GM03348 (cell line): Measurements from ENCODE around the gene LRMDA.

Experiments
- DNase-seq: peaks from one replicate; pipeline ENCODE4 v3.0.0; 2012; ENCODE audit warnings: low spot score

Gene LRMDA

GRCh38 chr10:75540357-75540966 is 109.0 kb downstream of the LRMDA start:
- no peak for DNase-seq

GRCh38 chr10:75540981-75541380 is 109.6 kb downstream of the LRMDA start:
- DNase-seq: no peak

- DNase-seq: no peak
Measured at GRCh38 chr10:75541411-75541810, 110.0 kb downstream of the LRMDA start.

GRCh38 chr10:75542084-75542483 is 110.7 kb downstream of the LRMDA start:
- no peak for DNase-seq

- peak; percentile 74 for DNase-seq
Measured at GRCh38 chr10:75542906-75543305, 111.5 kb downstream of the LRMDA start.

- DNase-seq: no peak
Measured at GRCh38 chr10:75544386-75544785, 113.0 kb downstream of the LRMDA start.

GRCh38 chr10:75544993-75545706 is 113.7 kb downstream of the LRMDA start:
- DNase-seq: peak; percentile 43

- no peak for DNase-seq
Measured at GRCh38 chr10:75546004-75546403, 114.6 kb downstream of the LRMDA start.

- DNase-seq: peak; percentile 61
Measured at GRCh38 chr10:75547391-75548298, 116.2 kb downstream of the LRMDA start.

- no peak for DNase-seq
Measured at GRCh38 chr10:75548356-75548755, 116.9 kb downstream of the LRMDA start.

GRCh38 chr10:75550191-75550590 is 118.8 kb downstream of the LRMDA start:
- no peak for DNase-seq

GRCh38 chr10:75552171-75552570 is 120.7 kb downstream of the LRMDA start:
- no peak for DNase-seq

- DNase-seq: no peak
Measured at GRCh38 chr10:75553550-75553949, 122.1 kb downstream of the LRMDA start.

GRCh38 chr10:75555323-75555722 is 123.9 kb downstream of the LRMDA start:
- no peak for DNase-seq

GRCh38 chr10:75556320-75556719 is 124.9 kb downstream of the LRMDA start:
- DNase-seq: no peak

- DNase-seq: no peak
Measured at GRCh38 chr10:75565286-75566251, 134.1 kb downstream of the LRMDA start.

GRCh38 chr10:75568450-75569130 is 137.2 kb downstream of the LRMDA start:
- DNase-seq: no peak

- DNase-seq: no peak
Measured at GRCh38 chr10:75569506-75569905, 138.1 kb downstream of the LRMDA start.

- DNase-seq: no peak
Measured at GRCh38 chr10:75572478-75572877, 141.1 kb downstream of the LRMDA start.

GRCh38 chr10:75575940-75576339 is 144.5 kb downstream of the LRMDA start:
- DNase-seq: no peak

- DNase-seq: no peak
Measured at GRCh38 chr10:75582102-75582501, 150.7 kb downstream of the LRMDA start.
